IMR-90 (cell line): ENCODE measurements around the gene RASSF9. TPM values are rescaled to one million over a fixed set of nuclear protein-coding genes. Genes with fewer than 3 reads are reported as not detected.

Experiments
- ATAC-seq: fragments of 200-7000 bp; cut with Tn5 transposase; 2 replicates; pipeline ENCODE4 v1.9.1; 2020; ENCODE audit warnings: low read depth, mild to moderate bottlenecking, moderate library complexity
- BruUV-seq: library from RNA; stranded (reverse); fragments of 400-500 nt; replicated peaks from 2 replicates; lab custom pipeline; 2021; lab: Mats Ljungman, UMichigan
- CTCF ChIA-PET: fragments of 300-600 bp; formaldehyde crosslinking; extraction: SDS; loops from one replicate; lab custom pipeline; 2021; ENCODE audit warnings: antibody characterized with exemption; lab: Yijun Ruan, JAX
- POLR2A ChIA-PET: fragments of 300-600 bp; sonication (Branson Sonifier 250); formaldehyde crosslinking; loops from one replicate; lab custom pipeline; 2022; ENCODE audit warnings: antibody characterized with exemption; ENCODE audit not compliant: unreplicated experiment; lab: Charles Lee
- DNase-seq: peaks from one replicate; pipeline ENCODE4 v3.0.0; 2013
- H2AFZ ChIP-seq: replicated peaks from 2 replicates; pipeline ENCODE3; 2013; ENCODE audit warnings: low read length, mild to moderate bottlenecking; ENCODE audit not compliant: poor library complexity
- H2AK5ac ChIP-seq: 2 replicates; pipeline ENCODE4 v1.6.1; 2013; ENCODE audit warnings: low read depth, low read length, inconsistent platforms
- H2AK9ac ChIP-seq: replicated peaks from 2 replicates; pipeline ENCODE3; 2013; ENCODE audit warnings: mild to moderate bottlenecking, low read depth, low read length, moderate library complexity; ENCODE audit not compliant: poor library complexity
- H2BK120ac ChIP-seq: 2 replicates; pipeline ENCODE4 v1.6.1; 2013; ENCODE audit warnings: low read depth, low read length, inconsistent platforms
- H2BK15ac ChIP-seq: 3 replicates; pipeline ENCODE4 v1.6.1; 2013; ENCODE audit warnings: low read depth, low read length, inconsistent platforms
- H2BK20ac ChIP-seq: 2 replicates; pipeline ENCODE4 v1.6.1; 2013; ENCODE audit warnings: low read depth, mild to moderate bottlenecking, inconsistent platforms, low read length, moderate library complexity
- H2BK5ac ChIP-seq: 2 replicates; pipeline ENCODE4 v1.6.1; 2013; ENCODE audit warnings: mild to moderate bottlenecking, low read depth, low read length, inconsistent platforms; ENCODE audit not compliant: poor library complexity, severe bottlenecking
- H3K14ac ChIP-seq: replicated peaks from 2 replicates; pipeline ENCODE4 v1.6.1; 2013; ENCODE audit warnings: low read depth, low read length, inconsistent platforms
- H3K18ac ChIP-seq: 2 replicates; pipeline ENCODE4 v1.6.1; 2013; ENCODE audit warnings: low read depth, low read length, control low read depth
- H3K23ac ChIP-seq: 2 replicates; pipeline ENCODE4 v1.6.1; 2013; ENCODE audit warnings: low read depth, low read length, inconsistent platforms
- H3K27ac ChIP-seq: 2 replicates; pipeline ENCODE4 v1.5.1; 2013; ENCODE audit warnings: mild to moderate bottlenecking, control low read depth, low read length; ENCODE audit not compliant: insufficient read depth
- H3K27me3 ChIP-seq: 2 replicates; pipeline ENCODE4 v1.6.1; 2013; ENCODE audit warnings: low read length; ENCODE audit not compliant: control insufficient read depth, insufficient read depth
- H3K36me3 ChIP-seq: 2 replicates; pipeline ENCODE4 v1.6.1; 2013; ENCODE audit warnings: low read length, mixed read lengths; ENCODE audit not compliant: control insufficient read depth, insufficient read depth
- H3K4ac ChIP-seq: 2 replicates; pipeline ENCODE4 v1.6.1; 2013; ENCODE audit warnings: low read depth, low read length, inconsistent platforms
- H3K4me1 ChIP-seq: 2 replicates; pipeline ENCODE4 v1.6.1; 2013; ENCODE audit warnings: low read length, mixed read lengths; ENCODE audit not compliant: control insufficient read depth, insufficient read depth
- H3K4me2 ChIP-seq: 2 replicates; pipeline ENCODE4 v1.6.1; 2013; ENCODE audit warnings: low read depth, mild to moderate bottlenecking, control low read depth, low read length, moderate library complexity
- H3K4me3 ChIP-seq: 2 replicates; pipeline ENCODE4 v1.5.1; 2013; ENCODE audit warnings: low read depth, mild to moderate bottlenecking, control low read depth, low read length, moderate library complexity; ENCODE audit not compliant: insufficient read depth
- H3K56ac ChIP-seq: 2 replicates; pipeline ENCODE4 v1.6.1; 2013; ENCODE audit warnings: low read length, inconsistent platforms; ENCODE audit not compliant: insufficient read depth; ENCODE audit errors: extremely low read depth
- H3K79me1 ChIP-seq, 2 experiments: 2 replicates each; pipeline ENCODE4 v1.6.1; 2013; ENCODE audit warnings: low read length in 2 of 2, inconsistent platforms in 1 of 2, low read depth in 1 of 2
- H3K9ac ChIP-seq: 2 replicates; pipeline ENCODE4 v1.6.1; 2013; ENCODE audit warnings: low read depth, low read length, control low read depth
- H3K9me1 ChIP-seq: 2 replicates; pipeline ENCODE4 v1.6.1; 2013; ENCODE audit warnings: low read length, inconsistent platforms; ENCODE audit not compliant: insufficient read depth
- H3K9me3 ChIP-seq: 2 replicates; pipeline ENCODE4 v1.6.1; 2013; ENCODE audit warnings: low read length; ENCODE audit not compliant: control insufficient read depth, insufficient read depth
- H4K20me1 ChIP-seq: 2 replicates; pipeline ENCODE4 v1.6.1; 2013; ENCODE audit warnings: low read length, inconsistent platforms; ENCODE audit not compliant: insufficient read depth
- H4K5ac ChIP-seq: 2 replicates; pipeline ENCODE4 v1.6.1; 2013; ENCODE audit warnings: mild to moderate bottlenecking, low read depth, low read length, control low read depth
- H4K8ac ChIP-seq, 2 experiments: 2 replicates each; pipeline ENCODE4 v1.6.1; 2013; ENCODE audit warnings: low read depth in 2 of 2, low read length in 2 of 2, control low read depth in 1 of 2, inconsistent platforms in 1 of 2
- H4K91ac ChIP-seq: 2 replicates; pipeline ENCODE4 v1.6.1; 2013; ENCODE audit warnings: low read depth, low read length, inconsistent platforms; ENCODE audit not compliant: insufficient read depth
- CEBPB ChIP-seq: IDR thresholded peaks from 2 replicates; pipeline ENCODE4 v1.6.1; 2012; ENCODE audit warnings: low read depth, low read length, improper control_type of control experiment
- CHD1 ChIP-seq: IDR thresholded peaks from 2 replicates; pipeline ENCODE4 v1.6.1; 2012; ENCODE audit warnings: low read depth, low read length, improper control_type of control experiment
- FOS ChIP-seq: fragments of 150-350 bp; IDR thresholded peaks from 2 replicates; pipeline ENCODE4 v1.6.1; 2016; ENCODE audit warnings: low read depth, low read length
- RAD21 ChIP-seq: IDR thresholded peaks from 2 replicates; pipeline ENCODE4 v1.6.1; 2012; ENCODE audit warnings: low read length, improper control_type of control experiment
- WGBS, 2 experiments: methylation state at CpG; one replicate each; pipeline versions ENCODE4 v1.1.5 to v1.1.7; 2013; ENCODE audit warnings: missing lambda C conversion rate in 2 of 2; ENCODE audit not compliant: insufficient read length in 1 of 2; ENCODE audit errors: extremely low coverage in 2 of 2; 5-methylcytosine and 5-hydroxymethylcytosine counted together
- dilution Hi-C: fragments of 300-500 bp; cut with HindIII; formaldehyde crosslinking; loops from one replicate; pipeline ENCODE4 v1.14.3; 2018; ENCODE audit warnings: low sequenced_read_pairs; ENCODE audit not compliant: unreplicated experiment
- in situ Hi-C: fragments of 300-500 bp; cut with MboI; formaldehyde crosslinking; loops from 3 replicates; pipeline ENCODE4 v1.14.3; 2019; ENCODE audit warnings: low sequenced_read_pairs, inconsistent platforms, mixed read lengths
- intact Hi-C: fragments of 100-400 bp; cut with micrococcal nuclease; formaldehyde crosslinking; loops from 2 replicates; pipeline ENCODE4 v1.10.0; 2022
- polyA plus RNA-seq, 3 experiments: library from polyadenylated mRNA; depleted of rRNA; stranded (reverse); fragments of >200 nt; gene quantifications; 2 replicates each; pipeline ENCODE4 v1.2.3, GENCODE V29; 2012; ENCODE audit warnings: low replicate concordance in 1 of 3
- total RNA-seq: library from RNA; depleted of rRNA; stranded (reverse); fragments of >200 nt; gene quantifications from 2 replicates; pipeline ENCODE4 v1.2.3, GENCODE V29; 2012

Gene RASSF9
- total and polyA plus RNA-seq, 2 of the 4 experiments (the other 2 are of a cell fraction): 0.09 to 0.18 TPM

DNA sequence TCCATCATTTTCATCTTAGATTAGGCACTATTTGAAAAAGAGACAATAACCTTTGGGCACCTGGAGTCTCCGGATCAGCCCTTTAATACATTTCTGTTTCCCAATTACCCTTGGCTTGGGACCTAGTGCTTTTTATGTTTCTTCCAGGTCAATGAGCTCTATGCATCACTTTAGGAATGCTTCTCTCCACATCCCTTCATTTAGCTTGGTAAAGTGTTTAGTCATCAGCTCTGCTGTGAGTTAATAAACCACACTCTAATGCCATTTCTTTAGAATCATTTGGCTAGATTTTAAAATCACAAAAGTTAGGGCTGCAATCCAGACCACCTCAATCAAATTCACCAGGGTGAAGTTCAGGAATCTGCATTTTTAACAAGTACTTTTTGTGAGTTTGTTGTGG lies 41.7 kb downstream of the RASSF9 start:
- no peak overlapping the region for H2AFZ ChIP-seq
- H3K9me1 ChIP-seq: no peaks in the 10 kb centered on the region
- H2BK120ac ChIP-seq: no peak overlapping the region
- no peaks in the 10 kb centered on the region for H3K36me3 ChIP-seq
- no CpG with 5 or more reads among the region's 1 CpG for WGBS, 2 experiments
- BruUV-seq: no TSS peak
- no peaks in the 10 kb centered on the region for H4K20me1 ChIP-seq
- H3K9ac ChIP-seq: no peak overlapping the region
- H2AK5ac ChIP-seq: no peak overlapping the region
- no peak overlapping the region for H3K14ac ChIP-seq
- H2BK5ac ChIP-seq: no peak overlapping the region
- no peak overlapping the region for H2BK20ac ChIP-seq
- intact Hi-C loops: no loop called here
- no peak overlapping the region for H2BK15ac ChIP-seq
- dilution Hi-C loops: no loop called here
- DNase-seq: peak; percentile 4
- no peaks in the 10 kb centered on the region for H3K4me1 ChIP-seq
- H2AK9ac ChIP-seq: no peak overlapping the region
- H3K4me3 ChIP-seq: no peak overlapping the region
- no peak overlapping the region for H4K5ac ChIP-seq
- no peak overlapping the region for H3K27ac ChIP-seq
- no peak overlapping the region for H4K91ac ChIP-seq
- no peak overlapping the region for H3K23ac ChIP-seq
- no peak overlapping the region for H3K18ac ChIP-seq
- ATAC-seq: no peak
- in situ Hi-C loops: no loop called here
- TF ChIP-seq CHD1 (no peak), RAD21 (no peak), FOS (no peak), CEBPB (no peak)
- ChIA-PET POLR2A (no interaction called here), CTCF (no interaction called here)
- H3K79me1 ChIP-seq: no peaks in the 10 kb centered on the region
- H3K56ac ChIP-seq: no peak overlapping the region
- H3K4me2 ChIP-seq: no peak overlapping the region
- H4K8ac ChIP-seq: no peak overlapping the region
- H3K4ac ChIP-seq: no peak overlapping the region
- no peaks in the 10 kb centered on the region for H3K9me3 ChIP-seq
- no peaks in the 10 kb centered on the region for H3K27me3 ChIP-seq
